Cardiac muscle cell (in vitro differentiated cells and primary cell): ENCODE data around the gene L3HYPDH. TPM values are rescaled to one million over a fixed set of nuclear protein-coding genes. Genes with fewer than 3 reads are reported as not detected.

Experiments used
- DNase-seq, 2 donors: peaks; one replicate each; pipeline versions ENCODE4 v3.0.0 to v3.0.0-alpha.2; 2010 to 2017; ENCODE audit warnings: low read depth in 1 of 2, low spot score in 1 of 2
- H3K27ac ChIP-seq: fragments of 200-600 bp; sonication (generic); 2 replicates; pipeline ENCODE4 v1.5.1; 2016
- H3K27me3 ChIP-seq: fragments of 200-600 bp; sonication (generic); 2 replicates; pipeline ENCODE4 v1.6.0; 2016; ENCODE audit warnings: control low read depth
- H3K36me3 ChIP-seq: fragments of 200-600 bp; sonication (generic); 2 replicates; pipeline ENCODE4 v1.5.1; 2016; ENCODE audit warnings: control low read depth
- H3K4me1 ChIP-seq: fragments of 200-600 bp; sonication (generic); 2 replicates; pipeline ENCODE4 v1.8.1; 2017; ENCODE audit warnings: low read depth, mild to moderate bottlenecking, mixed run types
- H3K4me3 ChIP-seq: fragments of 200-600 bp; sonication (generic); 2 replicates; pipeline ENCODE4 v1.5.1; 2016; ENCODE audit warnings: mild to moderate bottlenecking
- H3K9me3 ChIP-seq: fragments of 200-600 bp; sonication (generic); 2 replicates; pipeline ENCODE4 v1.5.1; 2017; ENCODE audit warnings: low read depth, mild to moderate bottlenecking, control low read depth
- polyA plus RNA-seq: library from polyadenylated mRNA; unstranded; fragments of >200 nt; fragmentation: Nextera tagmentation; extraction: Ambion mirVana; gene quantifications from 2 replicates; pipeline ENCODE4 v1.2.1, GENCODE V29; 2016
- total RNA-seq: library from RNA; depleted of rRNA; stranded (reverse); fragments of >200 nt; gene quantifications from 2 replicates; pipeline ENCODE4 v1.2.3, GENCODE V29; 2016
- TF ChIP-seq, protein P1 (sequence below): IDR thresholded peaks from 2 replicates; pipeline ENCODE4 v1.5.1; 2012; ENCODE audit warnings: low read depth, mild to moderate bottlenecking, low read length

L3HYPDH gene
- total and polyA plus RNA-seq, 2 experiments from 2014 or later, result 29.4 to 37.8 TPM

DNA sequence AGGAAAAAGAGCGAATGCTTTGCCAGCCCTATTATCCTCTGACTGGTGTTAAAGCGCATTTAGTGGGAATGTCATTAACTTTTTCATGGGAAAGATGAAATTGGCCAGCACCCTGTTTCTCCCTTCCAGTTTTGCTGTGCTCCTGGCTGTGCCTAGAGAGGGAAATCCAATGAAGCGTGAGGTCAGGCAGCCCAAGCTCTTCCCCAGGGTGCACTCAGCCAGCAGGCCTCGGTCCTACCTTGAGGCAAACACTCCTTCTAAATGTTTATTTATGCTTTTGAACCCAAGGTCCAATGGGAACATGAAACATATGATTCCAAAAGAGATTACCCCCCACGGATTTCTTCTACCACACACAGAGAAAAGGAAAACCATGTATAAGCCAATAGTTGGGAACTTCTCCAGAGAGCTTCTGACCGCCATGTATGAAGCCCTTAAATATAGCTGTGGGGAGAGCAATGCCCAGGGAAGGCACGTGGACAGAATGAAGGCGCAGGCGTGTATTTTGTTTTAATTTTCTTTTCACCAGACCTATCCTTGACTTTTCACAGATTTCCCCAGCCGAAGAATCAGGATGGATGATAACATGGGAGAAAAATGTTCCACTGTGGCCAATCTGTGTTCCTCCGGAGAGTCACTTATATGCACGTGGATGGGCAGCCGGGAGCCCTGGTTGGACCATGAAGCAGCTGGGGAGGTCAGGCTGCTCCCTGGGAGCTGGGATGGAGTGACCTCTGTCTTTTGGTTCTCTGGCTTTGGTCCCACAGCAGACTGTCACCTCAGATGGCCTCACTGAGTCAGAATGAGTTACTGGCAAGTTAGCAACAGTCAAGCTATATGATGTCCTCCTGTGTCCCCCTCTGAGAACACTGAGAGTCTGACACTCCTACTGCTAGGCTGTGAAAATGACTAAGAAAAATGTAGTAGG lies 56.3 kb downstream of the L3HYPDH start:
- H3K4me1 ChIP-seq, result peaks cover under 1% of the 10 kb centered on the region
- TF ChIP-seq, protein P1, sequence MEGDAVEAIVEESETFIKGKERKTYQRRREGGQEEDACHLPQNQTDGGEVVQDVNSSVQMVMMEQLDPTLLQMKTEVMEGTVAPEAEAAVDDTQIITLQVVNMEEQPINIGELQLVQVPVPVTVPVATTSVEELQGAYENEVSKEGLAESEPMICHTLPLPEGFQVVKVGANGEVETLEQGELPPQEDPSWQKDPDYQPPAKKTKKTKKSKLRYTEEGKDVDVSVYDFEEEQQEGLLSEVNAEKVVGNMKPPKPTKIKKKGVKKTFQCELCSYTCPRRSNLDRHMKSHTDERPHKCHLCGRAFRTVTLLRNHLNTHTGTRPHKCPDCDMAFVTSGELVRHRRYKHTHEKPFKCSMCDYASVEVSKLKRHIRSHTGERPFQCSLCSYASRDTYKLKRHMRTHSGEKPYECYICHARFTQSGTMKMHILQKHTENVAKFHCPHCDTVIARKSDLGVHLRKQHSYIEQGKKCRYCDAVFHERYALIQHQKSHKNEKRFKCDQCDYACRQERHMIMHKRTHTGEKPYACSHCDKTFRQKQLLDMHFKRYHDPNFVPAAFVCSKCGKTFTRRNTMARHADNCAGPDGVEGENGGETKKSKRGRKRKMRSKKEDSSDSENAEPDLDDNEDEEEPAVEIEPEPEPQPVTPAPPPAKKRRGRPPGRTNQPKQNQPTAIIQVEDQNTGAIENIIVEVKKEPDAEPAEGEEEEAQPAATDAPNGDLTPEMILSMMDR, result no peak
- H3K27me3 ChIP-seq, result no peaks in the 10 kb centered on the region
- no peaks in the 10 kb centered on the region for H3K9me3 ChIP-seq
- no peak overlapping the region for H3K4me3 ChIP-seq
- H3K36me3 ChIP-seq, result no peaks in the 10 kb centered on the region
- no peak overlapping the region for H3K27ac ChIP-seq
- DNase-seq, result peak in 1 of 2 donors; percentile 69

DNA sequence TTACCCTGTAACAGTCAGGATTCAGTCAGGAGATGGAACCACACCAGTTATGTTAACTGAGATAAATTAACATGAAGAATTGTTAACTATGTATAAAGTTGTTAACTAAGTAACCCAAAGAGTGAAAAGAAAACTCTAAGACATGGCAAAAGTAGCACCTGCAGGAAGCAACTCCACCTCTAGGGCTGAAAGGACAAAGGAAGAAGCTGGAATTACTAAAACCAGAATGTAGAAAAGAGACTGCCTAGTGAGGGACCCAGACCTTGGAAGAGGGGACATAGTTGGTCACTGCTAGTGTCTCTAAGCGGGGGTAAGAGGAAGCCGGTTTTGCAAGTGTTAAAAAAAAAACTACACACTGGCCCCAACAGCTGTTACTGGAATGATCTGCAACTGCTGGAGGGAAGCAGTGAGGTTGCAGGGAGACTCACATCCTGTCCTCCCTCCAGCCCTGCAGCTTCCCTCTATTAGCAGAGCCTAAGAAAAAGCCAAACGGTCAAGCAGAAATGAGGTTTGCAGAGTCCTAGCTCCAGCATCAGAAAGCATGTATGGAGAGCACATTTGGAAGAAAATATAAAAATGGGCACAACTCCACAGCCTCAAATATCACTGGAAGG lies 58.8 kb downstream of the L3HYPDH start:
- H3K27ac ChIP-seq, result no peak overlapping the region
- H3K36me3 ChIP-seq, result no peaks in the 10 kb centered on the region
- DNase-seq, result peak in 1 of 2 donors; percentile 80
- H3K4me1 ChIP-seq, result peaks cover 13% of the 10 kb centered on the region
- no peaks in the 10 kb centered on the region for H3K27me3 ChIP-seq
- no peak overlapping the region for H3K4me3 ChIP-seq
- H3K9me3 ChIP-seq, result no peaks in the 10 kb centered on the region
- TF ChIP-seq, protein P1, result peak; percentile 24

DNA sequence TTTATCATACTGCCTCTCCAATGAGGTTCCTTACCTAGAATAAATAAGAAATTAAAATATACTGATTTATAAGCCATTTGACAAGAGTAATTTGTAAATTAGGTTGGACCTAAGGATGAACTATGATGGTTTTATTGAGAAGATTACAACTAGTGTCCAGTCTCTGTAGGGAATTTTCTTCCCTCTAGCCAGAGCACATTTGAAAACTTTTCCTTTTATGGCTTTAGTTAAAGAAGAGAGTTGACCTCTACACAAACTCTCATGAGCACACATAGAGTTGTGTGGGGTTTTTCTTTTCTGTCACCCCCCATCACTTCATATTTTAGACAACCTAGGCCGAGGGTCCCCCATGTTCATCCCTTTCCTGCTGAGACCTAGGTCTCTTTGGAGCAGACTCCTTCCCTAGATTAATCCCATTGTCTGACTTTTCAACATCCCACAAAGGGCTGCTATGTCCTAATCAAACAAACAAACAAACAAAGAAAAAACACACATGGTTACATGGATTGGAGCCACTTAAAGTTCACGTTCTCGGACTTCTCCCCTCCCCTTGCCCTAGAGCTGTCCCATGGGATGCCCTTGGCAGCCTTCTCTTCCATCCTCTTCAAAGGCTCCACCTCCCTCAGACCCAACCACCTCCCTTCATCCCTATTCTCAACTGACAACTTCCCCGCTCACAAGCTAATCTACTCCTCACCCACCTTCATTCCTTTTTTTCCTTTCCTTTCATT lies 59.7 kb downstream of the L3HYPDH start:
- peaks cover 13% of the 10 kb centered on the region for H3K4me1 ChIP-seq
- peak in 1 of 2 donors; percentile 78 for DNase-seq
- H3K27ac ChIP-seq, result no peak overlapping the region
- TF ChIP-seq, protein P1, result no peak
- H3K4me3 ChIP-seq, result no peak overlapping the region
- H3K36me3 ChIP-seq, result no peaks in the 10 kb centered on the region
- H3K9me3 ChIP-seq, result no peaks in the 10 kb centered on the region
- H3K27me3 ChIP-seq, result no peaks in the 10 kb centered on the region

Other genes starting within 250 kb of the L3HYPDH start
- gene GPR135, start 19.0 kb downstream of the L3HYPDH start, total RNA-seq, result 5.6 and 11.0 TPM in 2 replicates
- gene GPR135, start 19.0 kb downstream of the L3HYPDH start, polyA plus RNA-seq, result 1.7 and 4.0 TPM in 2 replicates
- 52.0 and 57.8 TPM in 2 replicates for gene JKAMP, start 109 bp upstream of the L3HYPDH start, total RNA-seq
- gene JKAMP, start 109 bp upstream of the L3HYPDH start, polyA plus RNA-seq, result 77.3 and 80.2 TPM in 2 replicates
- gene CCDC175, start 92.4 kb upstream of the L3HYPDH start, total RNA-seq, result not detected in 2 replicates
- not detected in 2 replicates for gene CCDC175, start 92.4 kb upstream of the L3HYPDH start, polyA plus RNA-seq